Stromal cell of bone marrow (primary cell): ENCODE measurements around the gene MAML3.

ENCODE experiments used
- DNase-seq: peaks from one replicate; pipeline ENCODE4 v3.0.0-alpha.2; 2012; ENCODE audit warnings: low read depth

The MAML3 gene

DNA sequence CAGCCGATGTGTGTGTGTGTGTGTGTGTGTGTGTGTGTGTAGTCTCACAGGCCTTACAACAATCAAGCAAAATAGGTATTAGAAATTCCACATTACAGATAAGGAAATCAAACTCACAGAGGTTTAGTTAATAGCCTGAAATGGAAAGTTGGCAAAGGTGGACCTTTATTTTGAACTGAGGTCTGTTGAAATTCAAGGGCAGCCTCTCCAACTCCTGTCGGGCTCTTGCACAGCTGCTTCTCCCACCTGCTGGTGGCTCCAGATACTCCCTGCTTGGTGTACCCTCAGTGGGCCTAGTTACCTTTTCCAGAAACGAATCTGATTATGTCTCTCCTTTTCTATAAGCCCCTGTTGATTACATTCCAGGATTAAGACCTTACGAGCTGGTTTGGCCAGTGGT lies 292.5 kb downstream of the MAML3 start:
- DNase-seq = no peak

GRCh38 chr4:139860435-139861024 lies 293.5 kb downstream of the MAML3 start:
- no peak for DNase-seq

DNA sequence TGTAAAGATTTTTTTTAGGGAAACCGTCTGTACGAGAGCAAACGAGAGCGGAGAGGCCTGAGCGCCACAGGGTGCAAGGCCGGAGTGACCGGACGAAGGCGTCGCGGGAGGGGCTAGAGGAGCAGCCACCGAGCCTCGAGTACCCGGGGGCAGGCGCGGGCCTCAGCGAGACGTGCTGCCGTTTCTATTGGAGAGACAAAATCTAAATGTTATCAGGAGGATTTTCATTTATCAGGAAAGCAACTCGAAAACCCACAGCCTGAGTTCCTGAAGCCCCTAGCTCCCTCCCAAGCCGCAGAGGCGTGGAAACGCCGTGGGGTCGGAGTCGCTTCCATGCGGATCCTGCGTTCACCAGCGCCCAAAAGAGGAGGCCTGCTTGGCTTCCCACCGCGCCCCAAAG lies 294.1 kb downstream of the MAML3 start:
- DNase-seq = no peak

- DNase-seq = no peak
Observed at GRCh38 chr4:139858436-139859205, 295.4 kb downstream of the MAML3 start.

- DNase-seq = no peak
Observed at GRCh38 chr4:139857977-139858376, 296.0 kb downstream of the MAML3 start.

GRCh38 chr4:139857021-139857420 lies 297.0 kb downstream of the MAML3 start:
- no peak for DNase-seq

GRCh38 chr4:139854668-139855403 lies 299.1 kb downstream of the MAML3 start:
- no peak for DNase-seq

GRCh38 chr4:139853309-139853708 lies 300.7 kb downstream of the MAML3 start:
- DNase-seq = no peak

DNA sequence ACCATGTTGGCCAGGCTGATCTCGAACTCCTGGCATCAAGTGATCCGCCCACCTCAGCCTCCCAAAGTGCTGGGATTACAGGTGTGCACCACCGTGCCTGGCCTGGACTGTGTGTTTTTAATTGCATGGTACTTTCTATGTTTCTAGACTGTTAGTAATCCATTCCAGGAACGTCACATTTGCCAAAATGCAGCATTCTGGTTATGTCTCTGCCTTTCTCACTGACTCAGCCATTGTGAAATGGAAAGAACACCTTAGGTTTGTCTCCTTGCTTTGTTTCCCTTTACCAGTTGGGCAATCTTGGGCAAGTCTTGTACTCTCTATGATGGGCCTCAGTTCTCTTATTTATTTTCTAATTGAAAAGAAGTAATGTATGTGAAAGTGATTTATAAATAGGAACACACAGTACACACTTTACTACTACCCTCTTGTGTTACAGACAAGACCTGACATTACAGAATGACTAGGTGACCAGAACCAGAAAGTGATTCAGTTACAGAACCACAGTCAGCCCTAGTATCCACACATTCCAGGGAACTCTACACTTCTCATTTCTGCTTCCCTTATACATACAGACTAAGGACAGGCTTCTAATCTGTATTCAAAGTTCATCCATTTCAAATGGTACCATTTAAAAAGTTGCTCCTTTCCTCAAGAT lies 301.2 kb downstream of the MAML3 start:
- DNase-seq = no peak

- DNase-seq = no peak
Observed at GRCh38 chr4:139851639-139852038, 302.3 kb downstream of the MAML3 start.

DNA sequence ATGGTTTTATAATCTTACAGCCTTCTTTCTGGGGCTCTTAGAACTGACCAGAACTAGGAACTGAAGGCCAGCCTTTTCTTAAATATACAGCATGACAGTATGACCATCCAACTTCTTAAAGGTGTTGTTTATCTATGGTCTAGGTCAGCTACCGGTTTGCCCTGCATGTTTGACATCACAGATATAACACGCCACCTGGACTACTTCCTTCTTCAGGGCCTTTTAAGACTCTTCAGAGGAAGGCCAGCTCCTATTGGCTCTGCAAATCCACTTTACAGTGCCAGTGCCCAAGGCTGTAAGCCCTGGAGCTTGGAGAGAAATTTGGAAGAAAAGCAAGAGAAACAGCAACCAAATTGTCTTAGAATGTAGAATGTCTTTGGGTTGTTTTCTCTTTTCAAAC lies 302.9 kb downstream of the MAML3 start:
- DNase-seq = no peak

- DNase-seq = no peak
Observed at GRCh38 chr4:139849219-139849618, 304.8 kb downstream of the MAML3 start.

GRCh38 chr4:139848028-139848427 lies 306.0 kb downstream of the MAML3 start:
- no peak for DNase-seq

- DNase-seq = no peak
Observed at GRCh38 chr4:139847602-139848001, 306.4 kb downstream of the MAML3 start.

DNA sequence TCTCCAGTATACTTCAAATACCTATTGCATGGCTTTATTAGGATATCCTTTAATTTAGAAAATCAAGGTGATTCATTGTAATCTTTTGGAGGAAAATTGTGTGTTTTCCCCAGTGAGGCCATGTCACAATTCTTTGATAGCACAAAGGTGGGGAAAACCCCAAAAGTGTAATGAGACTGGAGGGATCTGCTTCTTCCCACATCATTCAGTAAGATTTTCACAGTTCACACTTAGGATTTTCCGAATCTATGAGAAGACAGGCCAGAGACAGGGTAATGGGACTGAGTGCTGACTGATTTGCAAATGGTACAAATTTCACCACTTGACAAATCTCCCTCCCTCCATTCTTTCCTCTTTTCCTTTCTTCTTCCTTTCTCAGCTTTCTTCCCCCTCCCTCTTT lies 307.2 kb downstream of the MAML3 start:
- DNase-seq = no peak

- DNase-seq = no peak
Observed at GRCh38 chr4:139845453-139846093, 308.4 kb downstream of the MAML3 start.

GRCh38 chr4:139844459-139845036 lies 309.4 kb downstream of the MAML3 start:
- DNase-seq = no peak

DNA sequence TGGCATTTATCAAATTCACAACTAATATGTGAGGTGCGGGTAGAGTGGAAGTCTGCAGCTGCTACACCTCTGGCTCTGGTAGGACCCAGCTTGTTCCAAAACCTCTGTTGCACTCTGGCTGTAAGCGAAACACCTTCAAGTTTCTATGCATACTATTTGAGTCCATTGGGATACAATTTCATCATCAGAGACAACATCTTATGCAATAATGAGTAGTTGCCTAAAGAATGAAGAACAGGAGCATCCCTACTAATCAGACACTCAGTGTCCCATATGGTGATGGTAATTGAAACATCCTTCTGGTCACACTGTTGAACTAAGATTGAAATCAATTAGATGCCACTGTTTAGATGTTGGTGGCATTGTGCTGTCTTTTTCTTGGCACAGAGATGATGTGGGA lies 309.9 kb downstream of the MAML3 start:
- no peak for DNase-seq

DNA sequence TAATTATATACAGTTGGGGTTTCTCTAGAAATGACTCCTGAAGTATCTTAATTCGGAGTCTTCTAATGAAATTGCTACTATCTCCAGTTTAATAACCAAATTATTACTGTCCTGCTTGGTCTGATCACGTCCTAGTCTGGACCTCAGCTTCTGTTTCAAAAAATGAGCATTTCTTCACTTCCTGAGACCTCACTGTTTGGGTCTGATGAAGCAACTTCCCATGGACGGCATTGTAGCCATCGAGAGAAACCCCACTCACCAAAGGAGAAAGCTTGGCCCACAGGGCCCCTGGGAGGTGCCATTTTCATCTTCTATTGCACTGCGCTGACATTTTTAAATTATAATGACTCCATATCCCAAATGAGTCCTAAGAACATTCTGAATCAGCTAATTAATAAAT lies 310.3 kb downstream of the MAML3 start:
- no peak for DNase-seq

GRCh38 chr4:139841464-139842195 lies 312.4 kb downstream of the MAML3 start:
- no peak for DNase-seq

DNA sequence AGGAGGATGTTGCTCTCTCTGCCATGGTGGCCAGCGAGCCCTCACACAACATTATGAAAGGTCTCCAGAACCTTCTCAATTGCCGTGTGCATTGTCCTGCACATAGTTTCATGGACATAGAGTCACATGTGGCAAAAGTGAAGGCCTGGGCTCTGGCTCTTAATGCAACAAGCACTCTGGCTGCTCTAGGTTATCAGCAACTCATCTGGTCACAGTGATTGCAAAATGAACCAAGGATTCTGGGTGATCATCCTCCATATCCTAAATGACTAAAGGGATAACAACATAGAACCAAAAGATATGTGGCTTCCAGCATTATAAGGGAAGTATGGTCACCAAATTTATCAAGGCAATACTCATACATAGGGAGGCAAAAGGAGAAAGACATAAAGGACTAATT lies 313.2 kb downstream of the MAML3 start:
- DNase-seq = no peak
